NCI-H510A (cell line): Measurements from ENCODE around the gene LMO3.

ENCODE experiments used
- DNase-seq: peaks from one replicate; lab custom pipeline; 2025; lab: John Stamatoyannopoulos, UW

Gene LMO3

GRCh38 chr12:16606117-16606200 is at the start of gene LMO3:
Gene LMO3 (minus strand): TSS chr12:16606162. CDS start chr12:16600860, 5,302 bp downstream.
- no peak for DNase-seq

GRCh38 chr12:16636435-16637055 is 30.6 kb upstream of the LMO3 start:
- DNase-seq = no peak

- DNase-seq = no peak
Observed at GRCh38 chr12:16634786-16635185, 28.8 kb upstream of the LMO3 start.

- DNase-seq = no peak
Observed at GRCh38 chr12:16626991-16627390, 21.0 kb upstream of the LMO3 start.

GRCh38 chr12:16622338-16622737 is 16.4 kb upstream of the LMO3 start:
- no peak for DNase-seq

GRCh38 chr12:16619537-16619936 is 13.6 kb upstream of the LMO3 start:
- DNase-seq = no peak

GRCh38 chr12:16618256-16618655 is 12.3 kb upstream of the LMO3 start:
- no peak for DNase-seq

GRCh38 chr12:16613199-16613598 is 7.2 kb upstream of the LMO3 start:
- no peak for DNase-seq

- DNase-seq = no peak
Observed at GRCh38 chr12:16612647-16613046, 6.7 kb upstream of the LMO3 start.

GRCh38 chr12:16611146-16611545 is 5.2 kb upstream of the LMO3 start:
- no peak for DNase-seq

GRCh38 chr12:16610743-16611142 is 4.8 kb upstream of the LMO3 start:
- no peak for DNase-seq

- no peak for DNase-seq
Observed at GRCh38 chr12:16610001-16610585, 4.1 kb upstream of the LMO3 start.

- no peak for DNase-seq
Observed at GRCh38 chr12:16608946-16609539, 3.1 kb upstream of the LMO3 start.

- DNase-seq = no peak
Observed at GRCh38 chr12:16607906-16608775, 2.2 kb upstream of the LMO3 start.

- DNase-seq = no peak
Observed at GRCh38 chr12:16606991-16607390, 1.0 kb upstream of the LMO3 start.

GRCh38 chr12:16606201-16606849 is 363 bp upstream of the LMO3 start:
- DNase-seq = peak; percentile 68

- DNase-seq = peak; percentile 41
Observed at GRCh38 chr12:16605642-16606116, 283 bp downstream of the LMO3 start.

- DNase-seq = no peak
Observed at GRCh38 chr12:16604596-16605252, 1.2 kb downstream of the LMO3 start.

GRCh38 chr12:16603916-16604575 is 1.9 kb downstream of the LMO3 start:
- DNase-seq = no peak

GRCh38 chr12:16603260-16603915 is 2.6 kb downstream of the LMO3 start:
- no peak for DNase-seq

- DNase-seq = no peak
Observed at GRCh38 chr12:16602412-16602811, 3.5 kb downstream of the LMO3 start.
